ENCODE measurements around the gene CAMTA1. TPM values are rescaled to one million over a fixed set of nuclear protein-coding genes. Genes with fewer than 3 reads are reported as not detected.

Gene CAMTA1
- total RNA-seq, 1 experiment from 2014 or later, result 102 TPM

- DNase-seq, result no peak
- Histone ChIP-seq H3K36me3 (replicated peaks; ENCODE audit: control insufficient read depth, insufficient read depth, low read length) (no peaks in the 10 kb centered on the region), H3K27me3 (ENCODE audit: control insufficient read depth, insufficient read depth, low read length) (no peaks in the 10 kb centered on the region; the same call in 1 of the 2 replicates), H3K4me3 (ENCODE audit: insufficient read depth, low read depth, low read length) (no peak overlapping the region)
Observed at GRCh38 chr1:7585216-7585907, 800.1 kb downstream of the CAMTA1 start.

- Histone ChIP-seq H3K4me3 (ENCODE audit: insufficient read depth, low read depth, low read length) (no peak overlapping the region), H3K36me3 (replicated peaks; ENCODE audit: control insufficient read depth, insufficient read depth, low read length) (no peaks in the 10 kb centered on the region), H3K27me3 (ENCODE audit: control insufficient read depth, insufficient read depth, low read length) (no peaks in the 10 kb centered on the region)
- DNase-seq, result peak; percentile 54
Observed at GRCh38 chr1:7586031-7586941, 801.0 kb downstream of the CAMTA1 start.

GRCh38 chr1:7587108-7587772 lies 802.0 kb downstream of the CAMTA1 start:
- DNase-seq, result no peak
- H3K27me3 ChIP-seq (ENCODE audit: control insufficient read depth, insufficient read depth, low read length), result no peaks in the 10 kb centered on the region
- H3K36me3 ChIP-seq (replicated peaks; ENCODE audit: control insufficient read depth, insufficient read depth, low read length), result no peaks in the 10 kb centered on the region
- no peak overlapping the region for H3K4me3 ChIP-seq (ENCODE audit: insufficient read depth, low read depth, low read length)

- Histone ChIP-seq H3K36me3 (replicated peaks; ENCODE audit: control insufficient read depth, insufficient read depth, low read length) (no peaks in the 10 kb centered on the region), H3K4me3 (ENCODE audit: insufficient read depth, low read depth, low read length) (no peak overlapping the region), H3K27me3 (ENCODE audit: control insufficient read depth, insufficient read depth, low read length) (no peaks in the 10 kb centered on the region)
- no peak for DNase-seq
Observed at GRCh38 chr1:7587773-7588456, 802.7 kb downstream of the CAMTA1 start.

GRCh38 chr1:7588457-7588827 lies 803.2 kb downstream of the CAMTA1 start:
- DNase-seq, result no peak
- Histone ChIP-seq H3K27me3 (ENCODE audit: control insufficient read depth, insufficient read depth, low read length) (no peaks in the 10 kb centered on the region), H3K36me3 (replicated peaks; ENCODE audit: control insufficient read depth, insufficient read depth, low read length) (no peaks in the 10 kb centered on the region), H3K4me3 (ENCODE audit: insufficient read depth, low read depth, low read length) (no peak overlapping the region)

GRCh38 chr1:7589080-7589735 lies 804.0 kb downstream of the CAMTA1 start:
- DNase-seq, result no peak
- Histone ChIP-seq H3K4me3 (ENCODE audit: insufficient read depth, low read depth, low read length) (no peak overlapping the region), H3K36me3 (replicated peaks; ENCODE audit: control insufficient read depth, insufficient read depth, low read length) (no peaks in the 10 kb centered on the region), H3K27me3 (ENCODE audit: control insufficient read depth, insufficient read depth, low read length) (no peaks in the 10 kb centered on the region)

- no peak for DNase-seq
- Histone ChIP-seq H3K4me3 (ENCODE audit: insufficient read depth, low read depth, low read length) (no peak overlapping the region), H3K27me3 (ENCODE audit: control insufficient read depth, insufficient read depth, low read length) (no peaks in the 10 kb centered on the region), H3K36me3 (replicated peaks; ENCODE audit: control insufficient read depth, insufficient read depth, low read length) (no peaks in the 10 kb centered on the region)
Observed at GRCh38 chr1:7589774-7590425, 804.6 kb downstream of the CAMTA1 start.

GRCh38 chr1:7590426-7590790 lies 805.2 kb downstream of the CAMTA1 start:
- no peak overlapping the region for H3K4me3 ChIP-seq (ENCODE audit: insufficient read depth, low read depth, low read length)
- H3K36me3 ChIP-seq (replicated peaks; ENCODE audit: control insufficient read depth, insufficient read depth, low read length), result no peaks in the 10 kb centered on the region
- no peaks in the 10 kb centered on the region for H3K27me3 ChIP-seq (ENCODE audit: control insufficient read depth, insufficient read depth, low read length)
- no peak for DNase-seq

- no peaks in the 10 kb centered on the region for H3K36me3 ChIP-seq (replicated peaks; ENCODE audit: control insufficient read depth, insufficient read depth, low read length)
- H3K4me3 ChIP-seq (ENCODE audit: insufficient read depth, low read depth, low read length), result no peak overlapping the region
- H3K27me3 ChIP-seq (ENCODE audit: control insufficient read depth, insufficient read depth, low read length), result no peaks in the 10 kb centered on the region
- no peak for DNase-seq
Observed at GRCh38 chr1:7591565-7591964, 806.3 kb downstream of the CAMTA1 start.

- no peaks in the 10 kb centered on the region for H3K36me3 ChIP-seq (replicated peaks; ENCODE audit: control insufficient read depth, insufficient read depth, low read length)
- no peak overlapping the region for H3K4me3 ChIP-seq (ENCODE audit: insufficient read depth, low read depth, low read length)
- H3K27me3 ChIP-seq (ENCODE audit: control insufficient read depth, insufficient read depth, low read length), result no peaks in the 10 kb centered on the region
- DNase-seq, result no peak
Observed at GRCh38 chr1:7592120-7592798, 807.0 kb downstream of the CAMTA1 start.

GRCh38 chr1:7594002-7594713 lies 808.9 kb downstream of the CAMTA1 start:
- Histone ChIP-seq H3K36me3 (replicated peaks; ENCODE audit: control insufficient read depth, insufficient read depth, low read length) (no peaks in the 10 kb centered on the region), H3K4me3 (ENCODE audit: insufficient read depth, low read depth, low read length) (no peak overlapping the region), H3K27me3 (ENCODE audit: control insufficient read depth, insufficient read depth, low read length) (no peaks in the 10 kb centered on the region)
- DNase-seq, result no peak

GRCh38 chr1:7594714-7595295 lies 809.6 kb downstream of the CAMTA1 start:
- H3K27me3 ChIP-seq (ENCODE audit: control insufficient read depth, insufficient read depth, low read length), result no peaks in the 10 kb centered on the region
- H3K4me3 ChIP-seq (ENCODE audit: insufficient read depth, low read depth, low read length), result no peak overlapping the region
- no peaks in the 10 kb centered on the region for H3K36me3 ChIP-seq (replicated peaks; ENCODE audit: control insufficient read depth, insufficient read depth, low read length)
- no peak for DNase-seq
